BJ (cell line): ENCODE data around the gene ATRIP. TPM values are rescaled to one million over a fixed set of nuclear protein-coding genes. Genes with fewer than 3 reads are reported as not detected.

Experiments
- CTCF ChIA-PET: fragments of 350-600 bp; formaldehyde crosslinking; extraction: SDS; loops from one replicate; lab custom pipeline; 2021; ENCODE audit warnings: antibody characterized with exemption, inconsistent platforms; lab: Yijun Ruan, JAX
- POLR2A ChIA-PET: fragments of 300-600 bp; sonication (Branson Sonifier 250); formaldehyde crosslinking; extraction: SDS; loops from one replicate; lab custom pipeline; 2021; ENCODE audit warnings: antibody characterized with exemption; lab: Charles Lee
- DNase-seq: peaks from one replicate; pipeline ENCODE4 v3.0.0-alpha.2; 2011; ENCODE audit warnings: low read depth
- H3K27me3 ChIP-seq: 2 replicates; pipeline ENCODE4 v1.6.0; 2011; ENCODE audit warnings: low read length; ENCODE audit not compliant: control insufficient read depth, insufficient read depth
- H3K36me3 ChIP-seq: 2 replicates; pipeline ENCODE4 v1.5.1; 2011; ENCODE audit warnings: low read length; ENCODE audit not compliant: control insufficient read depth, insufficient read depth
- H3K4me3 ChIP-seq: 2 replicates; pipeline ENCODE4 v1.5.1; 2011; ENCODE audit warnings: low read depth, mild to moderate bottlenecking, control low read depth, low read length
- polyA plus RNA-seq: library from polyadenylated mRNA; depleted of rRNA; stranded (reverse); fragments of >200 nt; gene quantifications from 2 replicates; pipeline ENCODE4 v1.2.3, GENCODE V29; 2011
- TF ChIP-seq, protein P1 (sequence below): IDR thresholded peaks from 2 replicates; pipeline ENCODE4 v1.5.1; 2011; ENCODE audit warnings: low read depth, mild to moderate bottlenecking, control low read depth, inconsistent platforms, low read length, moderate library complexity; ENCODE audit not compliant: insufficient read depth

Gene ATRIP
- polyA plus RNA-seq, 1 experiment: 7.9 TPM

DNA sequence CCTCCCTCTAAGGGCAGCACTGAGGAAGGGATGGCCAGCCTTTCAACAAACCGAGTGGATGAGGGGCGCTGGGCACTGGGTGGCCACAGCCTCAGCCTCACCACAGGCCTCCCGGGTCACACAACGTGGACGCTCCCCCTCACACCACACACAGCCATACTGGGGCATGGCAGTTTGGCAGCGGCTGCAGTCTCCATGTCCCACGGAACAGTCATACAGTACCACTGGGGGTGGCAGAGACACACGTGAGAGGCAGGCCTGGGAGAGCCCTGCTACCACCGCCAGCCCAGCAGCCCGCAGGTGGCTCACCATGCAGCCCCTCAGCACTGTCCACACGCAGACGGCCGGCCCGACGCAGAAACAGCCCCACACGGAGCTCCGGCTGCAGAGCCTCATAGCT, 28.4 kb upstream of the ATRIP start:
- H3K36me3 ChIP-seq: peaks cover 28% of the 10 kb centered on the region
- ChIA-PET CTCF (interaction anchor here (1.2 to 2.3 kb wide), 2 partner anchors 17 to 18 kb away, joined by 5 to 9 read pairs; no protein-coding TSS in a partner anchor), POLR2A (no interaction called here)
- TF ChIP-seq, protein P1, sequence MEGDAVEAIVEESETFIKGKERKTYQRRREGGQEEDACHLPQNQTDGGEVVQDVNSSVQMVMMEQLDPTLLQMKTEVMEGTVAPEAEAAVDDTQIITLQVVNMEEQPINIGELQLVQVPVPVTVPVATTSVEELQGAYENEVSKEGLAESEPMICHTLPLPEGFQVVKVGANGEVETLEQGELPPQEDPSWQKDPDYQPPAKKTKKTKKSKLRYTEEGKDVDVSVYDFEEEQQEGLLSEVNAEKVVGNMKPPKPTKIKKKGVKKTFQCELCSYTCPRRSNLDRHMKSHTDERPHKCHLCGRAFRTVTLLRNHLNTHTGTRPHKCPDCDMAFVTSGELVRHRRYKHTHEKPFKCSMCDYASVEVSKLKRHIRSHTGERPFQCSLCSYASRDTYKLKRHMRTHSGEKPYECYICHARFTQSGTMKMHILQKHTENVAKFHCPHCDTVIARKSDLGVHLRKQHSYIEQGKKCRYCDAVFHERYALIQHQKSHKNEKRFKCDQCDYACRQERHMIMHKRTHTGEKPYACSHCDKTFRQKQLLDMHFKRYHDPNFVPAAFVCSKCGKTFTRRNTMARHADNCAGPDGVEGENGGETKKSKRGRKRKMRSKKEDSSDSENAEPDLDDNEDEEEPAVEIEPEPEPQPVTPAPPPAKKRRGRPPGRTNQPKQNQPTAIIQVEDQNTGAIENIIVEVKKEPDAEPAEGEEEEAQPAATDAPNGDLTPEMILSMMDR: no peak
- no peaks in the 10 kb centered on the region for H3K27me3 ChIP-seq
- H3K4me3 ChIP-seq: no peak overlapping the region
- no peak for DNase-seq

DNA sequence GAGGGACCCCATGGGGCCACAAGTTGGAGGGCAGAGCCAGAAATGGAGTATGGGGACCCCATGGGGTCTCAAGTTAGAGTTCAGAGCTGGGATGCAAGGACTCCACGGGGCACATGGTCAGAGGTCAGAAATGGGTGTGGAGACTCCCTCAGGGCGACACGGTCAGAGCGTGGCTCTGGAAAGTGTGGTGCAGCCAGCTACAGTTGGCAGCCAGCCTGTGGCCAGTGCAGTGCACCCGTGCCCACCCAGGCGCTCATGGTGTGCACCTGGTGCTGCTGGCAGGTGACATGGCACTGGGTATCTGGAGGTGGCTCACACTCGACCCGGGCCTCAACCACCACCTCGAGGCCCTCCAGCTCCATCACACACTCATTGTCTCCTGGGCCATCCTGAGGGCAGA, 27.9 kb upstream of the ATRIP start:
- DNase-seq: no peak
- H3K27me3 ChIP-seq: no peaks in the 10 kb centered on the region
- H3K4me3 ChIP-seq: no peak overlapping the region
- TF ChIP-seq, protein P1: no peak
- ChIA-PET POLR2A (no interaction called here), CTCF (interaction anchor here (1.0 to 1.2 kb wide), 2 partner anchors 18 to 122 kb away, joined by 3 to 5 read pairs; no protein-coding TSS in a partner anchor)
- H3K36me3 ChIP-seq: peaks cover 27% of the 10 kb centered on the region

DNA sequence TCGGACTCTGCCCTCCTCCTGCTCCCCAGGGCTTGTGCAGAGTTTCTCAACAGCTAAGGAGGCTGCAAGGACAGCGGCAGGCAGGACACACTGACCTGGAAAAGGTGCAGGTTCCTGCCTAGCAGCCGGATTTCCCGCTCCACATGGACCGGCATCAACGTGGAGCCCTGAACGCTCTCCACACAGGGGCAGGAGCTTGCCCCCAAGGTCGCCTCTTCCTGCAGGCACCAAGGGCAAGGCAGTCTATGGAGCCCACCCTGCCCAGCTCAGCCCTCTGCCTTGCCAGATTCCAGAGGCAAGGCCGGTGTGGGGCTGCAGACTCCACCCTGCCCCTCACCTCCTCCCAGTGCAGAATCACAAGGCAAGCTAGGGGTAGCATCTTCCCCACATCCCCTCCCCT, 27.4 kb upstream of the ATRIP start:
- no peak for DNase-seq
- TF ChIP-seq, protein P1: no peak
- POLR2A ChIA-PET: no interaction called here
- H3K27me3 ChIP-seq: no peaks in the 10 kb centered on the region
- peaks cover 28% of the 10 kb centered on the region for H3K36me3 ChIP-seq
- CTCF ChIA-PET: interaction anchor here (1.0 to 1.2 kb wide), 2 partner anchors 18 to 122 kb away, joined by 3 to 5 read pairs; no protein-coding TSS in a partner anchor
- no peak overlapping the region for H3K4me3 ChIP-seq

DNA sequence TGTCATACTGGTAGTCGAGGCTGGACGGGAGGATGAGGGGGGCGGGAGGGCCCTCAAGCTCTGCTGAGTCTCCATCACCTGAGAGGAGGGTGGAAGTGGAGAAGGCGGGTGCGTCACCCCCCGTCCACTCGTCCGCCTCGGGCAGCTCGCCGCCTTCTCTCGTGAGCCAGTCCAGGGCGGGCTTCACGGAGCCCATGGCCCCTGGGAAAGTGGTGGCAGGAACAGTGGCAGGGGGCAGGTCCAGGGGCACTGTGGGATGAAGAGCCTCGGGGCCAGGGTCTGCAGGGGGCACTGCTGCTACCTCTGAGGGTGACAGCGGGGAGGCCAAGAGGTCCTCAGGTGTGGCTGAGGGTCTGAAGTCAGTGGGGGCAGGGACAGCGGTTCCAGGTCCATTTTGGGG, 26.9 kb upstream of the ATRIP start:
- no peaks in the 10 kb centered on the region for H3K27me3 ChIP-seq
- no peak overlapping the region for H3K4me3 ChIP-seq
- POLR2A ChIA-PET: no interaction called here
- no peak for DNase-seq
- TF ChIP-seq, protein P1: no peak
- CTCF ChIA-PET: interaction anchor here (1.0 to 1.2 kb wide), 2 partner anchors 19 to 121 kb away, joined by 3 to 5 read pairs; no protein-coding TSS in a partner anchor
- peaks cover 28% of the 10 kb centered on the region for H3K36me3 ChIP-seq

DNA sequence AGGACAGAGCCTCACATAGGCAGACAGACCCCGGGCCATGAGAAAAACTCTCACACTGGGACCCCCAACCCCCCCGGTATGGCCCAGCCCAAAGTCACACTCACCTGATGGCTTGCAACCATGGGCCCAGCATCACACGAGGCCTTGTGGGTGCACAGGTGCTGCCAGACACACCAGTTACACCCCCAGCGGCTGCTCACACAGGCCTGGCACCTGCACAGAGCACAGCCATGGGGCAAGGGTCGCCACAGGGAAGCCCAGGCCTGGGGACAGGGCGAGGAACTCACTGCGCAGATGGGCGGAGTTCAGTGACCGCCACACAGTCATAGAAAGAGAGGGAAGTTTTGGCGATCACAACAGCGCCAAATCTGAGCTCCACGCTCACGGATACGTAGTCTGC, 26.0 kb upstream of the ATRIP start:
- peaks cover 19% of the 10 kb centered on the region for H3K36me3 ChIP-seq
- ChIA-PET POLR2A (no interaction called here), CTCF (interaction anchor here (0.5 to 1.2 kb wide), 2 partner anchors 13 to 20 kb away, joined by 3 to 5 read pairs; no protein-coding TSS in a partner anchor)
- no peak for DNase-seq
- TF ChIP-seq, protein P1: no peak
- no peak overlapping the region for H3K4me3 ChIP-seq
- no peaks in the 10 kb centered on the region for H3K27me3 ChIP-seq
